ENCODE data around the gene ATP2A2. TPM values are rescaled to one million over a fixed set of nuclear protein-coding genes. Genes with fewer than 3 reads are reported as not detected.

ATP2A2 gene
- total and polyA plus RNA-seq, 2 of the 4 experiments (the other 2 are of a cell fraction): 166 to 225 TPM

DNA sequence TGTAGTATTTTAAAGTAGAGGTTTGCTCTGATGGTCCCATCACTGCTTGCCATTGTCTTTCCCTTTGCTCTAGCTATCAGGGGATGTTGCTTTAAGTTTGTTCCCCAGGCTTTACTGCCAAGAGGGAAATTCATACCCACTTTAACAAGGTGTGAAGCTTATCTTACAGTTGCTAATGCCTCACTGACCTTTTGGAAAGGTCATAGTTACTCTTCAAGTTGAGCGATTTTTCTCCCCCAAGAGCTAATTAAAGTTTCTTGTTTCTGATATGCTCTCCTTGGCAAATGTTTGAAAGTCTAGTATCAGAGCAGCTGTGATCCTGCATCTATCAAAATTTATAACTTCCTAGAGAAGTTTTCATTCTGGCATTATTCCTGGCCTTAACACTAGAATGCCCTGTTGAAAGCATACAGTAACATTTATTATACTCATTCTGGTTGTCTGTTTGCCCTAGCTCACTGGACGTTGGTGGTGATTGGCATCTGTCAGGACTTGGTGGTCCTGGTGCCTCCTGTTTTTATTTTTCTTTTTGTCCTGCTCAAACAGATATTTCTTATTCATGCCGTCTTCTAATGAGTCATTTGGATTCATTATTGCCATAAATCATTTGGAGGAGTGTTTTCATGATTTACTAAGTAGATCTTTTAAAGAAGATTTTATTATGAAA lies 8.1 kb downstream of the ATP2A2 start:
- H2AK5ac ChIP-seq (ENCODE audit: low read depth, low read length): no peak overlapping the region
- dilution Hi-C loops (cut with HindIII; ENCODE audit: low sequenced_read_pairs, unreplicated experiment) (no loop called here), in situ Hi-C loops (cut with MboI; ENCODE audit: low sequenced_read_pairs) (no loop called here), intact Hi-C loops (cut with micrococcal nuclease) (no loop called here)
- peak overlapping the region; percentile 35; the same call in 1 of the 2 replicates for H3K27ac ChIP-seq (ENCODE audit: insufficient read depth, low read length)
- H2AFZ ChIP-seq (replicated peaks; ENCODE audit: low read length, poor library complexity): no peak overlapping the region
- peaks cover 90% of the 10 kb centered on the region for H4K20me1 ChIP-seq (ENCODE audit: insufficient read depth, low read length)
- H3K9ac ChIP-seq (ENCODE audit: low read depth, low read length): no peak overlapping the region
- peaks cover 44% of the 10 kb centered on the region for H3K36me3 ChIP-seq (ENCODE audit: control insufficient read depth, insufficient read depth, low read length)
- no CpG with 5 or more reads among the region's 3 CpGs for WGBS, 2 experiments (ENCODE audit: extremely low coverage in 2 of 2, insufficient read length in 1 of 2)
- no peak overlapping the region; the same call in 1 of the 2 replicates for H3K18ac ChIP-seq (ENCODE audit: low read depth, low read length)
- H3K4me2 ChIP-seq (ENCODE audit: low read depth, low read length): peak overlapping the region; percentile 66
- H3K4me1 ChIP-seq (ENCODE audit: control insufficient read depth, insufficient read depth, low read length): peaks cover 7% of the 10 kb centered on the region
- ChIA-PET POLR2A (ENCODE audit: unreplicated experiment) (interaction anchor here (0.5 kb wide), 1 partner anchor 211 kb away, joined by 4 read pairs; no protein-coding TSS in a partner anchor), CTCF (interaction anchor here (1.1 kb wide), 1 partner anchor 142 kb away, joined by 5 read pairs; no protein-coding TSS in a partner anchor)
- peaks cover 5% of the 10 kb centered on the region; the same call in 1 of the 2 replicates for H3K9me1 ChIP-seq (ENCODE audit: insufficient read depth, low read length)
- peak overlapping the region; percentile 8; the same call in 1 of the 2 replicates for H3K23ac ChIP-seq (ENCODE audit: low read depth, low read length)
- H3K27me3 ChIP-seq (ENCODE audit: control insufficient read depth, insufficient read depth, low read length): no peaks in the 10 kb centered on the region
- H3K9me3 ChIP-seq (ENCODE audit: control insufficient read depth, insufficient read depth, low read length): no peaks in the 10 kb centered on the region
- H4K5ac ChIP-seq (ENCODE audit: low read depth, low read length): no peak overlapping the region
- no peak overlapping the region for H2BK20ac ChIP-seq (ENCODE audit: low read depth, low read length)
- H2AK9ac ChIP-seq (replicated peaks; ENCODE audit: low read depth, low read length, poor library complexity): no peak overlapping the region
- no peak overlapping the region for H3K4ac ChIP-seq (ENCODE audit: low read depth, low read length)
- BruUV-seq (replicated peaks): no TSS peak
- ATAC-seq (ENCODE audit: low read depth) (no peak), DNase-seq (no peak)
- H3K56ac ChIP-seq (ENCODE audit: extremely low read depth, insufficient read depth, low read length): no peak overlapping the region
- H4K91ac ChIP-seq (ENCODE audit: insufficient read depth, low read depth, low read length): no peak overlapping the region
- H2BK5ac ChIP-seq (ENCODE audit: low read depth, low read length, poor library complexity, severe bottlenecking): peak overlapping the region; percentile 43
- no peak overlapping the region for H2BK15ac ChIP-seq (ENCODE audit: low read depth, low read length)
- no peak overlapping the region for H2BK120ac ChIP-seq (ENCODE audit: low read depth, low read length)
- H3K4me3 ChIP-seq (ENCODE audit: insufficient read depth, low read depth, low read length): no peak overlapping the region
- TF ChIP-seq MAZ (IDR thresholded peaks at IDR 0.05; ENCODE audit: borderline replicate concordance, low read depth, low read length): no peak
- no peak for TF ChIP-seq POLR2A (IDR thresholded peaks at IDR 0.05; ENCODE audit: low read depth, low read length)
- no peak for TF ChIP-seq SMC3 (IDR thresholded peaks at IDR 0.05; ENCODE audit: low read depth, low read length)
- TF ChIP-seq NFE2L2 (IDR thresholded peaks at IDR 0.05; ENCODE audit: low read depth, low read length): no peak
- TF ChIP-seq, protein P1, sequence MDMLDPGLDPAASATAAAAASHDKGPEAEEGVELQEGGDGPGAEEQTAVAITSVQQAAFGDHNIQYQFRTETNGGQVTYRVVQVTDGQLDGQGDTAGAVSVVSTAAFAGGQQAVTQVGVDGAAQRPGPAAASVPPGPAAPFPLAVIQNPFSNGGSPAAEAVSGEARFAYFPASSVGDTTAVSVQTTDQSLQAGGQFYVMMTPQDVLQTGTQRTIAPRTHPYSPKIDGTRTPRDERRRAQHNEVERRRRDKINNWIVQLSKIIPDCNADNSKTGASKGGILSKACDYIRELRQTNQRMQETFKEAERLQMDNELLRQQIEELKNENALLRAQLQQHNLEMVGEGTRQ (IDR thresholded peaks at IDR 0.05; ENCODE audit: low read depth, low read length): no peak
- TF ChIP-seq RFX5 (IDR thresholded peaks at IDR 0.05; ENCODE audit: low read depth, low read length): no peak
- no peak for TF ChIP-seq RAD21 (IDR thresholded peaks at IDR 0.05; ENCODE audit: low read length)
- TF ChIP-seq BHLHE40 (IDR thresholded peaks at IDR 0.05; ENCODE audit: low read depth, low read length): no peak
- no peak for TF ChIP-seq CHD1 (IDR thresholded peaks at IDR 0.05; ENCODE audit: low read depth, low read length)
- TF ChIP-seq FOS (IDR thresholded peaks at IDR 0.05; ENCODE audit: low read depth, low read length): no peak
- TF ChIP-seq RCOR1 (IDR thresholded peaks at IDR 0.05; ENCODE audit: insufficient replicate concordance, low read length): no peak
- TF ChIP-seq MXI1 (IDR thresholded peaks at IDR 0.05; ENCODE audit: borderline replicate concordance, low read depth, low read length): no peak
- TF ChIP-seq CEBPB (IDR thresholded peaks at IDR 0.05; ENCODE audit: low read depth, low read length): no peak
- no peak for TF ChIP-seq MAFK (IDR thresholded peaks at IDR 0.05; ENCODE audit: low read depth, low read length)
- TF ChIP-seq, protein P2, sequence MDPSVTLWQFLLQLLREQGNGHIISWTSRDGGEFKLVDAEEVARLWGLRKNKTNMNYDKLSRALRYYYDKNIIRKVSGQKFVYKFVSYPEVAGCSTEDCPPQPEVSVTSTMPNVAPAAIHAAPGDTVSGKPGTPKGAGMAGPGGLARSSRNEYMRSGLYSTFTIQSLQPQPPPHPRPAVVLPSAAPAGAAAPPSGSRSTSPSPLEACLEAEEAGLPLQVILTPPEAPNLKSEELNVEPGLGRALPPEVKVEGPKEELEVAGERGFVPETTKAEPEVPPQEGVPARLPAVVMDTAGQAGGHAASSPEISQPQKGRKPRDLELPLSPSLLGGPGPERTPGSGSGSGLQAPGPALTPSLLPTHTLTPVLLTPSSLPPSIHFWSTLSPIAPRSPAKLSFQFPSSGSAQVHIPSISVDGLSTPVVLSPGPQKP (IDR thresholded peaks at IDR 0.05; ENCODE audit: borderline replicate concordance, low read depth, low read length): no peak
- H4K8ac ChIP-seq (ENCODE audit: low read depth in 2 of 2, low read length in 2 of 2): no peak overlapping the region
- H3K14ac ChIP-seq (replicated peaks; ENCODE audit: low read depth, low read length): no peak overlapping the region
- H3K79me1 ChIP-seq (ENCODE audit: low read depth in 1 of 2, low read length in 2 of 2): peaks cover 2 to 30% of the 10 kb centered on the region in 2 experiments
